Measurements from ENCODE around the gene FAM169A. TPM values are rescaled to one million over a fixed set of nuclear protein-coding genes. Genes with fewer than 3 reads are reported as not detected.

Gene FAM169A
- total RNA-seq, 1 donor from 2014 or later: 18.8 TPM

GRCh38 chr5:74738406-74738805 is 127.8 kb downstream of the FAM169A start:
- no peak overlapping the region for H3K4me3 ChIP-seq (ENCODE audit: low read depth, low read length)
- H3K27me3 ChIP-seq (ENCODE audit: control insufficient read depth, insufficient read depth, low read length): no peaks in the 10 kb centered on the region
- H3K36me3 ChIP-seq (ENCODE audit: control insufficient read depth, insufficient read depth, low read length): no peaks in the 10 kb centered on the region
- TF ChIP-seq CTCF (IDR thresholded peaks at IDR 0.05; ENCODE audit: insufficient read depth, low read length, poor library complexity, severe bottlenecking): no peak
- no peak for DNase-seq (ENCODE audit: low read depth)

- H3K4me3 ChIP-seq (ENCODE audit: low read depth, low read length): no peak overlapping the region
- H3K36me3 ChIP-seq (ENCODE audit: control insufficient read depth, insufficient read depth, low read length): no peaks in the 10 kb centered on the region
- TF ChIP-seq CTCF (IDR thresholded peaks at IDR 0.05; ENCODE audit: insufficient read depth, low read length, poor library complexity, severe bottlenecking): no peak
- H3K27me3 ChIP-seq (ENCODE audit: control insufficient read depth, insufficient read depth, low read length): no peaks in the 10 kb centered on the region
- no peak for DNase-seq (ENCODE audit: low read depth)
These were observed 129.4 kb downstream of the FAM169A start for GRCh38 chr5:74736759-74737158.

Other genes starting within 250 kb of the FAM169A start
- gene ENC1, start 225.7 kb downstream of the FAM169A start, total RNA-seq: 72.5 and 104 TPM in 2 replicates
- 101 and 122 TPM in 2 replicates for gene HEXB, start 181.2 kb downstream of the FAM169A start, total RNA-seq
- gene GFM2, start 99.3 kb downstream of the FAM169A start, total RNA-seq: 33.1 and 35.7 TPM in 2 replicates
- gene NSA2, start 99.1 kb downstream of the FAM169A start, total RNA-seq: 94.1 and 145 TPM in 2 replicates
- gene GCNT4, start 186.2 kb upstream of the FAM169A start, total RNA-seq: 3.2 and 3.8 TPM in 2 replicates

Measured in kidney epithelial cell (primary cell).